A673 (cell line): ENCODE measurements around the gene C17orf100. TPM values are rescaled to one million over a fixed set of nuclear protein-coding genes. Genes with fewer than 3 reads are reported as not detected.

Experiments
- BruUV-seq: library from RNA; stranded (reverse); fragments of 400-500 nt; replicated peaks from 2 replicates; lab custom pipeline; 2021; lab: Mats Ljungman, UMichigan
- CTCF ChIA-PET: fragments of 300-600 bp; sonication (Branson Sonifier 250); formaldehyde crosslinking; loops from one replicate; lab custom pipeline; 2022; ENCODE audit warnings: antibody characterized with exemption; lab: Charles Lee
- POLR2A ChIA-PET: fragments of 300-600 bp; sonication (Branson Sonifier 250); formaldehyde crosslinking; loops from one replicate; lab custom pipeline; 2022; ENCODE audit warnings: antibody characterized with exemption; ENCODE audit not compliant: low non-redundant PET; lab: Charles Lee
- DNase-seq: peaks from one replicate; pipeline ENCODE4 v3.0.0-alpha.2; 2015; ENCODE audit warnings: low spot score
- H3K27ac ChIP-seq: fragments of 200-600 bp; sonication (generic); 2 replicates; pipeline ENCODE4 v1.5.1; 2016; ENCODE audit warnings: mixed run types, low read depth, mild to moderate bottlenecking, mixed read lengths, antibody characterized with exemption, low read length; ENCODE audit not compliant: poor library complexity, severe bottlenecking
- H3K27me3 ChIP-seq: fragments of 200-600 bp; sonication (generic); replicated peaks from 2 replicates; pipeline ENCODE4 v1.6.1; 2017; ENCODE audit warnings: mixed run types, low read depth, mild to moderate bottlenecking, mixed read lengths, antibody characterized with exemption, low read length; ENCODE audit not compliant: insufficient read depth, poor library complexity
- H3K36me3 ChIP-seq: fragments of 200-600 bp; sonication (generic); 2 replicates; pipeline ENCODE4 v1.6.1; 2016; ENCODE audit warnings: mixed run types, mild to moderate bottlenecking, mixed read lengths, antibody characterized with exemption, low read length; ENCODE audit not compliant: insufficient read depth, poor library complexity, severe bottlenecking
- H3K4me1 ChIP-seq: fragments of 200-600 bp; sonication (generic); 2 replicates; pipeline ENCODE4 v1.6.1; 2017; ENCODE audit warnings: mixed run types, mild to moderate bottlenecking, mixed read lengths, antibody characterized with exemption, low read length; ENCODE audit not compliant: insufficient read depth, poor library complexity, severe bottlenecking
- H3K4me3 ChIP-seq: fragments of 200-600 bp; sonication (generic); 2 replicates; pipeline ENCODE4 v1.5.1; 2016; ENCODE audit warnings: low read depth, mixed run types, mild to moderate bottlenecking, mixed read lengths, low read length; ENCODE audit not compliant: poor library complexity, severe bottlenecking
- H3K9me3 ChIP-seq: fragments of 200-600 bp; sonication (generic); 2 replicates; pipeline ENCODE4 v1.6.1; 2016; ENCODE audit warnings: mixed run types, low read depth, mild to moderate bottlenecking, mixed read lengths, antibody characterized with exemption, low read length; ENCODE audit not compliant: poor library complexity, severe bottlenecking
- EZH2 ChIP-seq: fragments of 200-600 bp; sonication (generic); IDR thresholded peaks from 2 replicates; pipeline ENCODE4 v1.6.1; 2017; ENCODE audit warnings: borderline replicate concordance, low read depth, mild to moderate bottlenecking, mixed read lengths, antibody characterized with exemption, low read length; ENCODE audit not compliant: poor library complexity, severe bottlenecking
- intact Hi-C: fragments of 100-400 bp; cut with micrococcal nuclease; formaldehyde crosslinking; loops from one replicate; pipeline ENCODE4 v1.10.0; 2022; ENCODE audit not compliant: unreplicated experiment
- total RNA-seq: library from RNA; stranded (reverse); gene quantifications from 2 replicates; pipeline ENCODE4 v1.2.3, GENCODE V29; 2021
- TF ChIP-seq, protein P1 (sequence below): fragments of 300-800, 200-600 bp; sonication (generic); conservative IDR thresholded peaks from 2 replicates; pipeline ENCODE4 v1.5.1; 2017; ENCODE audit warnings: low read depth, mild to moderate bottlenecking, antibody characterized with exemption, low read length, moderate library complexity, mixed read lengths

Gene C17orf100
- total RNA-seq, 1 experiment from 2014 or later = 3.1 TPM

DNA sequence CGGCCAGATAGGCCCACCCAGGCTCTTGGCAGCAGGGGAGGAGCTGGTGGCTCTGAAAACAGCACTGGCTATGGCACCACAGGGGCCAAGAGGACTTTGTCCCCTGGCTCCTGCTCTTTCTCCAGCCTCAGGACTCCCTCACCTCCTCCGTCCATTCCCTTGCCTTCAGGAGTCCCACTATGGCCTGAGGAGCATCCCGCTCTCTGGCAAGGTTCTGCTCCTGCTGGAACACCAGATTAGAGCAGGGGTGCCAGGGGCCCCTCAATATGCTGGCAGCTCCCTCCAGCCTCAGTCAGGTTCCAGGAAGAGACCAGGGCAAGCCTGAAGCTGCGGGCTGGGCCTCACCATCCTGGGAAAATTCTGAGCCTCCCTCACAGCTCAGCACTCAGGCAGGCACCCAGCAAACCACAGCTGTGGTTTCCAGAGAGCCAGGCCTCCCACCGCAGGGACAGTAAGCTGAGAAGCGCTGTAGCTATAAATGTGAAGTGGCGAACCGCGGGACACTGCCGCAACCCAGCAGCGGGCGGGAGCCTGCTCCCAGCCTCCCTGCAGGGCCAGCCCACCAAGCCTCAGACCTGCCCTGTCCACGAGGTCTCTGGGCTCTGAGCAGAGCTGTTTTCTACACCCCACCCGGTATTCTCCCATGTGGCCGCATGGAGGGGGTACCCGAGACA lies 25.7 kb downstream of the C17orf100 start:
- H3K9me3 ChIP-seq = no peaks in the 10 kb centered on the region
- no peak for TF ChIP-seq EZH2
- TF ChIP-seq, protein P1, sequence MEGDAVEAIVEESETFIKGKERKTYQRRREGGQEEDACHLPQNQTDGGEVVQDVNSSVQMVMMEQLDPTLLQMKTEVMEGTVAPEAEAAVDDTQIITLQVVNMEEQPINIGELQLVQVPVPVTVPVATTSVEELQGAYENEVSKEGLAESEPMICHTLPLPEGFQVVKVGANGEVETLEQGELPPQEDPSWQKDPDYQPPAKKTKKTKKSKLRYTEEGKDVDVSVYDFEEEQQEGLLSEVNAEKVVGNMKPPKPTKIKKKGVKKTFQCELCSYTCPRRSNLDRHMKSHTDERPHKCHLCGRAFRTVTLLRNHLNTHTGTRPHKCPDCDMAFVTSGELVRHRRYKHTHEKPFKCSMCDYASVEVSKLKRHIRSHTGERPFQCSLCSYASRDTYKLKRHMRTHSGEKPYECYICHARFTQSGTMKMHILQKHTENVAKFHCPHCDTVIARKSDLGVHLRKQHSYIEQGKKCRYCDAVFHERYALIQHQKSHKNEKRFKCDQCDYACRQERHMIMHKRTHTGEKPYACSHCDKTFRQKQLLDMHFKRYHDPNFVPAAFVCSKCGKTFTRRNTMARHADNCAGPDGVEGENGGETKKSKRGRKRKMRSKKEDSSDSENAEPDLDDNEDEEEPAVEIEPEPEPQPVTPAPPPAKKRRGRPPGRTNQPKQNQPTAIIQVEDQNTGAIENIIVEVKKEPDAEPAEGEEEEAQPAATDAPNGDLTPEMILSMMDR = no peak
- intact Hi-C loops = no loop called here
- peaks cover 16% of the 10 kb centered on the region for H3K27me3 ChIP-seq
- ChIA-PET POLR2A (no interaction called here), CTCF (no interaction called here)
- no peaks in the 10 kb centered on the region for H3K36me3 ChIP-seq
- no peak for DNase-seq
- no TSS peak for BruUV-seq
- no peak overlapping the region for H3K27ac ChIP-seq
- no peaks in the 10 kb centered on the region for H3K4me1 ChIP-seq
- no peak overlapping the region for H3K4me3 ChIP-seq

DNA sequence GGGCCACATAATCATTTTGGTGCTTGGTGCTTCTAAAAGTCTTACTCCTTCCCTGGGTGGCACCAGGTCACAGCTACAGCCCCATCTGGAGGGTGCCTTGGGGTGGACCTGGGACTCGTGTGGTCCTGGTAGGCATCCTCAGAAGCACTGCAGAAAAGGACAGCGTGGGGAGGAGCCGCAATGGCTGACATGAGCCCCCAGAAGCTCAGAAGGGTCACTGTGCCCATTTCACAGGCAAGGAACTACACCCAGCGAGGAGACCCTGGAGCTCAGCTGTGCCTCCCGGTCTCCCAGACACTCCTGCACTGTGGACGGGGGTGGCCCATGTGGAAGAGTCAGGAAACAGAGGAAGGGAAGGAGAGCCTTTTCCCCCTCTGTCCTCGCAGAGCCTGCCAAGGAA lies 26.4 kb downstream of the C17orf100 start:
- intact Hi-C loops = no loop called here
- no peak for DNase-seq
- TF ChIP-seq, protein P1 = no peak
- TF ChIP-seq EZH2 = no peak
- CTCF ChIA-PET = no interaction called here
- POLR2A ChIA-PET = no interaction called here
- H3K36me3 ChIP-seq = no peaks in the 10 kb centered on the region
- BruUV-seq = no TSS peak
- H3K4me3 ChIP-seq = no peak overlapping the region
- no peak overlapping the region for H3K27ac ChIP-seq
- H3K27me3 ChIP-seq = peaks cover 16% of the 10 kb centered on the region
- H3K9me3 ChIP-seq = no peaks in the 10 kb centered on the region
- H3K4me1 ChIP-seq = no peaks in the 10 kb centered on the region

DNA sequence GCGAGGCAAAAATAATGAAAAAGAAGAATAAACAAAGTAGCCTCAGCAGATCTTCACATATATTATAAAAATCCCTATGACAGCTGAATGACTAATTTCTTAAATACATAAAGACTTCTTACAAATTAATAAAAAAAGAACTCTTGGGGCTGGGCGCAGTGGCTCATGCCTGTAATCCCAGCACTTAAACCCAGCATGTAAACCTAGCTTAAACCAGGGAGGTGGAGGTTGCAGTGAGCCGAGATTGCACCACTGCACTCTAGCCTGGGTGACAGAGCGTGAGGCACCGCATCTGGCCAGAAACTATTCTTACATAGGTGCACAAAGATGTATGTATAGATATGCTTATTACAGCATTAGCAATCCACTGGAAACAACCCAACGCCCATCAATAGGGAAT lies 27.7 kb downstream of the C17orf100 start:
- Histone ChIP-seq H3K4me1 (no peaks in the 10 kb centered on the region), H3K27me3 (peaks cover 16% of the 10 kb centered on the region), H3K4me3 (no peak overlapping the region), H3K36me3 (no peaks in the 10 kb centered on the region), H3K27ac (no peak overlapping the region), H3K9me3 (no peaks in the 10 kb centered on the region)
- TF ChIP-seq, protein P1 = no peak
- TF ChIP-seq EZH2 = no peak
- no TSS peak for BruUV-seq
- no peak for DNase-seq
- POLR2A ChIA-PET = no interaction called here
- intact Hi-C loops = no loop called here
- CTCF ChIA-PET = no interaction called here
